OCI-LY1 (cell line): ENCODE data around the gene SELP.

ENCODE experiments used
- EZH2 ChIP-seq: fragments of 200-600 bp; sonication (generic), shearing (Covaris generic); IDR thresholded peaks from 2 replicates; pipeline ENCODE4 v1.8.0; 2017; ENCODE audit warnings: borderline replicate concordance, mixed run types, mild to moderate bottlenecking, antibody characterized with exemption, low read length, moderate library complexity, mixed read lengths
- TF ChIP-seq, protein P1 (sequence below): fragments of 200-600 bp; sonication (generic), shearing (Covaris generic); IDR thresholded peaks from 2 replicates; pipeline ENCODE4 v1.5.1; 2017; ENCODE audit warnings: mild to moderate bottlenecking, antibody characterized with exemption, low read length, moderate library complexity, mixed read lengths

GRCh38 chr1:169631249-169631648 lies 1.3 kb upstream of the SELP start:
- TF ChIP-seq, protein P1, sequence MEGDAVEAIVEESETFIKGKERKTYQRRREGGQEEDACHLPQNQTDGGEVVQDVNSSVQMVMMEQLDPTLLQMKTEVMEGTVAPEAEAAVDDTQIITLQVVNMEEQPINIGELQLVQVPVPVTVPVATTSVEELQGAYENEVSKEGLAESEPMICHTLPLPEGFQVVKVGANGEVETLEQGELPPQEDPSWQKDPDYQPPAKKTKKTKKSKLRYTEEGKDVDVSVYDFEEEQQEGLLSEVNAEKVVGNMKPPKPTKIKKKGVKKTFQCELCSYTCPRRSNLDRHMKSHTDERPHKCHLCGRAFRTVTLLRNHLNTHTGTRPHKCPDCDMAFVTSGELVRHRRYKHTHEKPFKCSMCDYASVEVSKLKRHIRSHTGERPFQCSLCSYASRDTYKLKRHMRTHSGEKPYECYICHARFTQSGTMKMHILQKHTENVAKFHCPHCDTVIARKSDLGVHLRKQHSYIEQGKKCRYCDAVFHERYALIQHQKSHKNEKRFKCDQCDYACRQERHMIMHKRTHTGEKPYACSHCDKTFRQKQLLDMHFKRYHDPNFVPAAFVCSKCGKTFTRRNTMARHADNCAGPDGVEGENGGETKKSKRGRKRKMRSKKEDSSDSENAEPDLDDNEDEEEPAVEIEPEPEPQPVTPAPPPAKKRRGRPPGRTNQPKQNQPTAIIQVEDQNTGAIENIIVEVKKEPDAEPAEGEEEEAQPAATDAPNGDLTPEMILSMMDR: no peak
- no peak for TF ChIP-seq EZH2
